Heart left ventricle (tissue), 13 donors: ENCODE measurements around the gene SAP30L.

Source experiments
- POLR2A ChIP-seq, 2 donors: fragments of 450-650 bp; IDR thresholded peaks; one replicate each; pipeline ENCODE4 v1.6.1; 2017; ENCODE audit warnings: antibody characterized with exemption in 2 of 2, mild to moderate bottlenecking in 2 of 2, moderate library complexity in 2 of 2
- TF ChIP-seq, protein P1 (sequence below), 12 donors: fragments of 200-600 bp; sonication (generic) in 4 of 12; IDR thresholded peaks; one replicate each; pipeline versions ENCODE4 v1.5.0 to v1.8.0; 2018 to 2022; ENCODE audit warnings: antibody characterized with exemption in 12 of 12, mild to moderate bottlenecking in 5 of 12
- donor health status: ischemic (EF 13 %, LVEDD 7.1; RV severe dilation, severe dysfunction).
- donor health status: DM: no; HTN: yes; CAD: no.
- donor health status: DM: no; HTN: no; CAD: no.
- donor health status: ischemic (EF 25% LVEDD 6.9; RV normal size, moderate dysfunction).
- donor health status: ischemic (EF 25% LVEDD 5.7; RV mildly dilated, moderate dysfunction).
- donor health status: ischemic (EF 35%, LVEDD 5.7; RV mildly dilated, moderate dysfunction).
- donor health status: nonischemic (EF 11% LVEDD 7.7; RV severe dilation, severe dysfunction).
- donor health status: DM: yes; HTN: yes; CAD: no.
- donor health status: PGD.
- donor health status: ischemic (EF 29% LVEDD 5.4; RV normal size, mild dysfunction).
- donor health status: nonischemic (EF 23%, LVEDD 6.1; RV moderate dilation, normal function).

DNA sequence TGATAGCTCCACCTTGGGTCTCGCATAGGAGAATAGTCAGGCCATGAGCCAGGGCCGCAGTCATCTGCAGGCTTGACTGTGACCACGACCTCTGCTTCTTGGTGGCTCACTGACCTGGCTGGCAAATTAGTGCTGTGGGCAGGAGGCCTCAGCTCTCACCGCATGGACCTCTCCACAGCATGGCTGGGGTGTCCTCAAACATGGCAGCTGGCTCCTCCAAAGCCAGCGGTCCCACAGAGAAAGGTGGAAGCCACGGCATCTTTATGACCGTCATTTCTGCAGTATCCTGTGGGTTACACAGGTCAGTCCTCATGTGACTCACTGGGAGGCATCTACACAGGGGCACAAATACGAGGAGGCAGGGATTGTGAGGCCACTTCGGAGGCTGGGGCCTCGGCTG, 43.2 kb upstream of the SAP30L start:
- TF ChIP-seq, protein P1, sequence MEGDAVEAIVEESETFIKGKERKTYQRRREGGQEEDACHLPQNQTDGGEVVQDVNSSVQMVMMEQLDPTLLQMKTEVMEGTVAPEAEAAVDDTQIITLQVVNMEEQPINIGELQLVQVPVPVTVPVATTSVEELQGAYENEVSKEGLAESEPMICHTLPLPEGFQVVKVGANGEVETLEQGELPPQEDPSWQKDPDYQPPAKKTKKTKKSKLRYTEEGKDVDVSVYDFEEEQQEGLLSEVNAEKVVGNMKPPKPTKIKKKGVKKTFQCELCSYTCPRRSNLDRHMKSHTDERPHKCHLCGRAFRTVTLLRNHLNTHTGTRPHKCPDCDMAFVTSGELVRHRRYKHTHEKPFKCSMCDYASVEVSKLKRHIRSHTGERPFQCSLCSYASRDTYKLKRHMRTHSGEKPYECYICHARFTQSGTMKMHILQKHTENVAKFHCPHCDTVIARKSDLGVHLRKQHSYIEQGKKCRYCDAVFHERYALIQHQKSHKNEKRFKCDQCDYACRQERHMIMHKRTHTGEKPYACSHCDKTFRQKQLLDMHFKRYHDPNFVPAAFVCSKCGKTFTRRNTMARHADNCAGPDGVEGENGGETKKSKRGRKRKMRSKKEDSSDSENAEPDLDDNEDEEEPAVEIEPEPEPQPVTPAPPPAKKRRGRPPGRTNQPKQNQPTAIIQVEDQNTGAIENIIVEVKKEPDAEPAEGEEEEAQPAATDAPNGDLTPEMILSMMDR (IDR thresholded peaks at IDR 0.05): no peak
- no peak for TF ChIP-seq POLR2A (IDR thresholded peaks at IDR 0.05)
